HG03025 (cell line): Measurements from ENCODE around the gene METTL24.
"Not testable (repeated sequence)": the region's sequence is repeated elsewhere in the genome, so short reads cannot be mapped to it uniquely, and the experiment has no call there.

Experiments
- ATAC-seq: cut with Tn5 transposase; IDR thresholded peaks from one replicate; pipeline ENCODE4 v1.9.1; 2021; ENCODE audit warnings: mild to moderate bottlenecking, moderate library complexity; ENCODE audit not compliant: unreplicated experiment, low FRiP score

Gene METTL24

GRCh38 chr6:110364364-110365105 is 6.4 kb upstream of the METTL24 start:
- ATAC-seq, result no peak

- no peak for ATAC-seq
These were observed 5.6 kb upstream of the METTL24 start for GRCh38 chr6:110363748-110364147.

- ATAC-seq, result no peak
These were observed 2.5 kb upstream of the METTL24 start for GRCh38 chr6:110360676-110361075.

- ATAC-seq, result no peak
These were observed 1.4 kb upstream of the METTL24 start for GRCh38 chr6:110359556-110359955.

- no peak for ATAC-seq
These were observed 508 bp upstream of the METTL24 start for GRCh38 chr6:110358553-110359160.

GRCh38 chr6:110357298-110357663 is 868 bp downstream of the METTL24 start:
- ATAC-seq, result no peak

- ATAC-seq, result no peak
These were observed 1.4 kb downstream of the METTL24 start for GRCh38 chr6:110356778-110357177.

GRCh38 chr6:110355727-110356126 is 2.4 kb downstream of the METTL24 start:
- no peak for ATAC-seq

- ATAC-seq, result no peak
These were observed 3.1 kb downstream of the METTL24 start for GRCh38 chr6:110355022-110355421.

GRCh38 chr6:110354153-110354552 is 4.0 kb downstream of the METTL24 start:
- no peak for ATAC-seq

GRCh38 chr6:110353457-110354001 is 4.6 kb downstream of the METTL24 start:
- no peak for ATAC-seq

GRCh38 chr6:110352563-110353262 is 5.4 kb downstream of the METTL24 start:
- no peak for ATAC-seq

GRCh38 chr6:110351986-110352385 is 6.2 kb downstream of the METTL24 start:
- no peak for ATAC-seq

GRCh38 chr6:110351546-110351945 is 6.6 kb downstream of the METTL24 start:
- no peak for ATAC-seq

- ATAC-seq, result not testable (repeated sequence)
These were observed 7.6 kb downstream of the METTL24 start for GRCh38 chr6:110350593-110350992.

GRCh38 chr6:110348961-110349690 is 9.0 kb downstream of the METTL24 start:
- no peak for ATAC-seq

GRCh38 chr6:110345025-110345424 is 13.1 kb downstream of the METTL24 start:
- no peak for ATAC-seq

- ATAC-seq, result no peak
These were observed 15.4 kb downstream of the METTL24 start for GRCh38 chr6:110342759-110343158.

GRCh38 chr6:110341663-110342596 is 16.2 kb downstream of the METTL24 start:
- no peak for ATAC-seq

GRCh38 chr6:110341067-110341466 is 17.1 kb downstream of the METTL24 start:
- ATAC-seq, result no peak
